Measurements from ENCODE around the gene SEC14L2. TPM values are rescaled to one million over a fixed set of nuclear protein-coding genes. Genes with fewer than 3 reads are reported as not detected.

Gene SEC14L2
- total and polyA plus RNA-seq, 4 donors: 6.1 to 10.3 (median 8.0) TPM

DNA sequence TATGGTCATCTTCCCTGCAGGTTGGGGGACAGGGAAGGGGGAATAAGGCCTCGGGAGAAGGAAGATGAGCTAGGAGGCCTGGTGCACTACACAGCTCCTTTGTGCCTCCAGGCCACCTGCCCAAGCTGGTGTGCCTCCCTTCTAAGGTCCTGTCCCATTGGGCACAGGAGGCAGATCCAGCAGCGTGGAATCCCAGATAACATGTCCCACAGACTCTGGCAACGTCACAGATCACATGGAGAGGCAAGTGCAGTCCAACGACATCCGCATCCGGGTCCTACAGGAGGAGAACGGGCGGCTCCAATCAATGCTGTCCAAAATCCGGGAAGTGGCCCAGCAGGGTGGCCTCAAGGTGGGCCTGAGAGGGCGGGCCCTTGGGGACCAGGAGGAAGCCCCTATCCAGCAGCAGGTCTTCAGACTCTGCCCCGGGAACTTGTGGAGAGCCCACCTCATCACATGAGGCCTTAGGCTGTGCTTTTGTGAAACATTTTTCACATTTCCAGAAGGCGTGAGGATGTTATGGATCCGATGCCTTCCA lies 21.4 kb upstream of the SEC14L2 start:
- ATAC-seq (ENCODE audit: insufficient read depth, low FRiP score): no peak
- TF ChIP-seq, protein P1, sequence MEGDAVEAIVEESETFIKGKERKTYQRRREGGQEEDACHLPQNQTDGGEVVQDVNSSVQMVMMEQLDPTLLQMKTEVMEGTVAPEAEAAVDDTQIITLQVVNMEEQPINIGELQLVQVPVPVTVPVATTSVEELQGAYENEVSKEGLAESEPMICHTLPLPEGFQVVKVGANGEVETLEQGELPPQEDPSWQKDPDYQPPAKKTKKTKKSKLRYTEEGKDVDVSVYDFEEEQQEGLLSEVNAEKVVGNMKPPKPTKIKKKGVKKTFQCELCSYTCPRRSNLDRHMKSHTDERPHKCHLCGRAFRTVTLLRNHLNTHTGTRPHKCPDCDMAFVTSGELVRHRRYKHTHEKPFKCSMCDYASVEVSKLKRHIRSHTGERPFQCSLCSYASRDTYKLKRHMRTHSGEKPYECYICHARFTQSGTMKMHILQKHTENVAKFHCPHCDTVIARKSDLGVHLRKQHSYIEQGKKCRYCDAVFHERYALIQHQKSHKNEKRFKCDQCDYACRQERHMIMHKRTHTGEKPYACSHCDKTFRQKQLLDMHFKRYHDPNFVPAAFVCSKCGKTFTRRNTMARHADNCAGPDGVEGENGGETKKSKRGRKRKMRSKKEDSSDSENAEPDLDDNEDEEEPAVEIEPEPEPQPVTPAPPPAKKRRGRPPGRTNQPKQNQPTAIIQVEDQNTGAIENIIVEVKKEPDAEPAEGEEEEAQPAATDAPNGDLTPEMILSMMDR (IDR thresholded peaks at IDR 0.05; ENCODE audit: control extremely low read depth, extremely low read depth): no peak
- Histone ChIP-seq H3K4me1 (ENCODE audit: control insufficient read depth in 5 of 5, insufficient read depth in 5 of 5, low read length in 5 of 5) (peaks cover 0 to 2% (median 0%) of the 10 kb centered on the region in 5 donors), H3K4me3 (no peak overlapping the region), H3K36me3 (ENCODE audit: control insufficient read depth in 4 of 4, insufficient read depth in 4 of 4, low read length in 4 of 4) (peaks cover 0 to 17% (median 6%) of the 10 kb centered on the region in 4 donors), H3K27ac (ENCODE audit: low read depth in 1 of 2, low read length in 1 of 2) (no peak overlapping the region), H3K9ac (ENCODE audit: insufficient read depth in 1 of 2, low read length in 2 of 2) (no peak overlapping the region), H3K27me3 (ENCODE audit: control insufficient read depth in 3 of 3, insufficient read depth in 3 of 3, low read length in 2 of 3) (no peaks in the 10 kb centered on the region), H3K9me3 (ENCODE audit: control insufficient read depth in 4 of 4, insufficient read depth in 3 of 4, low read length in 3 of 4) (no peaks in the 10 kb centered on the region)
- WGBS, 2 donors: 93 to 97% methylated on average over 13 of the region's 13 CpGs
- DNase-seq: no peak

DNA sequence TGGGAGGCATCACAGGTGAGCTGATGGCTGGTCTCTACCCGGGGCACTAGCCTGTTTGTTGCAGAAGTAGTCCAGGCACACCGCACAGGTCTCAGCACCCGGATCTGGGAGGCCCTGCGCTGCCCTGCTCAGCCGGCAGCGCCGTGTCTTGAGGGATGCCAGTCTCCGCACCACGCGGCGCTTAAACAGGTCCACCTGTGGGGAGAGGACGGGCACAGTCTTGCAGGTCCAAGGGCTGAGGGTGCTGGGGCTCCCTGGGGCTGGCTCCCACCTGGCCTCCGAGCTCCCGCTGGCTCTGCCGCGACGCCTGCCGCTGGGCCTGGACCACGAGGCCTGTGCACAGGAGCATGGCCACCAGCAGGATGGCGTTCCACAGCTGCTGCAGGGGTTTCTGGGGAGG lies 16.8 kb upstream of the SEC14L2 start:
- DNase-seq (no peak), ATAC-seq (ENCODE audit: insufficient read depth, low FRiP score) (no peak)
- no peaks in the 10 kb centered on the region for H3K9me3 ChIP-seq (ENCODE audit: control insufficient read depth in 4 of 4, insufficient read depth in 3 of 4, low read length in 3 of 4)
- no peak overlapping the region for H3K27ac ChIP-seq (ENCODE audit: low read depth in 1 of 2, low read length in 1 of 2)
- TF ChIP-seq, protein P1 (IDR thresholded peaks at IDR 0.05; ENCODE audit: control extremely low read depth, extremely low read depth): no peak
- H3K36me3 ChIP-seq (ENCODE audit: control insufficient read depth in 4 of 4, insufficient read depth in 4 of 4, low read length in 4 of 4): peaks cover 0 to 38% (median 10%) of the 10 kb centered on the region in 4 donors
- H3K27me3 ChIP-seq (ENCODE audit: control insufficient read depth in 3 of 3, insufficient read depth in 3 of 3, low read length in 2 of 3): no peaks in the 10 kb centered on the region
- H3K4me1 ChIP-seq (ENCODE audit: control insufficient read depth in 5 of 5, insufficient read depth in 5 of 5, low read length in 5 of 5): no peaks in the 10 kb centered on the region
- WGBS, 2 donors: 96 to 97% methylated on average over 16 to 20 of the region's 20 CpGs
- no peak overlapping the region for H3K9ac ChIP-seq (ENCODE audit: insufficient read depth in 1 of 2, low read length in 2 of 2)
- no peak overlapping the region for H3K4me3 ChIP-seq

DNA sequence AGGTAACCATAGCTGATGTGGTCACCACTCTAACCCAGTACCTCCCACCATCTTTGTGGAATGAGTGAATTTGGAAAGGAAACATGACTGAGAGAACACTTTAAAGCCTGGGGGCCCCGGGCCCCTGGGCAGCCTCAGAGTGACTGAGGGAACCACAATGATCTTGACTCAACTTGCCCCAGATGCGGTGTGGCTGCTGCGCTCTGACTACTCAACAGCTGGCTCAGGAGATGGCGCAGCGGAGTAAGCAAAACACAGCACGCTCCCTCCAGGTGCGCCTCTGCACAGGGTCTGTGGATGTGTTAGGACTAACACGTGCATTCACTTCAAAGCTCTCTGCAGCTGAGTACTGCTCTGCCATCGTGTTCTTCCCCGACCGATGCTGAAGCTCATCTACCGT lies 15.6 kb upstream of the SEC14L2 start:
- peaks cover 0 to 38% (median 5%) of the 10 kb centered on the region in 4 donors for H3K36me3 ChIP-seq (ENCODE audit: control insufficient read depth in 4 of 4, insufficient read depth in 4 of 4, low read length in 4 of 4)

More for the DNA sequence above, 15.6 kb upstream of the SEC14L2 start:
- no peak for ATAC-seq (ENCODE audit: insufficient read depth, low FRiP score)
- Histone ChIP-seq H3K27me3 (ENCODE audit: control insufficient read depth in 3 of 3, insufficient read depth in 3 of 3, low read length in 2 of 3) (no peaks in the 10 kb centered on the region), H3K4me3 (no peak overlapping the region), H3K4me1 (ENCODE audit: control insufficient read depth in 5 of 5, insufficient read depth in 5 of 5, low read length in 5 of 5) (peaks cover 0 to 2% (median 0%) of the 10 kb centered on the region in 5 donors), H3K9me3 (ENCODE audit: control insufficient read depth in 4 of 4, insufficient read depth in 3 of 4, low read length in 3 of 4) (no peaks in the 10 kb centered on the region), H3K27ac (ENCODE audit: low read depth in 1 of 2, low read length in 1 of 2) (no peak overlapping the region), H3K9ac (ENCODE audit: insufficient read depth in 1 of 2, low read length in 2 of 2) (no peak overlapping the region)
- no peak for DNase-seq
- 89 to 94% methylated on average over 12 of the region's 12 CpGs for WGBS, 2 donors
- TF ChIP-seq, protein P1 (IDR thresholded peaks at IDR 0.05; ENCODE audit: control extremely low read depth, extremely low read depth): no peak

Measured in lung (tissue), 12 donors.